Measurements from ENCODE around the gene KLB. TPM values are rescaled to one million over a fixed set of nuclear protein-coding genes. Genes with fewer than 3 reads are reported as not detected.
"Not testable (repeated sequence)": the region's sequence is repeated elsewhere in the genome, so short reads cannot be mapped to it uniquely, and the experiment has no call there.

The KLB gene
- total RNA-seq (0.10 TPM in 1 of 2 replicates, not detected in the other), polyA plus RNA-seq (0.01 and 0.09 TPM in 2 replicates), polyA minus RNA-seq (0.14 and 0.17 TPM in 2 replicates)
- total RNA-seq (2013), result 0.07 TPM

GRCh38 chr4:39406763-39407583 is at the start of gene KLB:
KLB (plus strand) TSS chr4:39406930; CDS start chr4:39406950, 20 bp downstream.
- CTCF ChIA-PET, result interaction anchor here (0.9 to 1.4 kb wide), 3 partner anchors 12 to 41 kb away, joined by 3 read pairs; partner anchors contain the start of gene RFC1
- Histone ChIP-seq H3K4me1 (ENCODE audit: control insufficient read depth in 2 of 2, insufficient read depth in 2 of 2, low read length in 2 of 2) (no peaks in the 10 kb centered on the region), H3K36me3 (replicated peaks in 1 of 2; ENCODE audit: control extremely low read depth in 1 of 2, control insufficient read depth in 1 of 2, extremely low read depth in 1 of 2, insufficient read depth in 2 of 2, low read length in 1 of 2) (no peaks in the 10 kb centered on the region), H3K79me2 (ENCODE audit: control insufficient read depth, insufficient read depth, low read length) (no peaks in the 10 kb centered on the region), H3K4me3 (ENCODE audit: control extremely low read depth in 1 of 5, extremely low read depth in 1 of 5, insufficient read depth in 1 of 5, low read depth in 2 of 5, low read length in 4 of 5) (no peak within 1 kb of the TSS), H2AFZ (ENCODE audit: insufficient read depth, low read depth, low read length, poor library complexity, severe bottlenecking) (no peak within 1 kb of the TSS), H3K9me3 (ENCODE audit: control extremely low read depth in 1 of 3, control insufficient read depth in 2 of 3, insufficient read depth in 1 of 3, low read length in 2 of 3) (no peaks in the 10 kb centered on the region), H3K27ac (ENCODE audit: low read length in 2 of 2) (no peak within 1 kb of the TSS), H3K9ac (ENCODE audit: low read length) (no peak within 1 kb of the TSS), H3K27me3 (replicated peaks in 1 of 4; ENCODE audit: control extremely low read depth in 1 of 4, control insufficient read depth in 3 of 4, insufficient read depth in 4 of 4, low read length in 3 of 4) (no peaks in the 10 kb centered on the region), H4K20me1 (ENCODE audit: control insufficient read depth, insufficient read depth, low read length, poor library complexity, severe bottlenecking) (no peaks in the 10 kb centered on the region), H3K4me2 (replicated peaks; ENCODE audit: low read depth, low read length, poor library complexity, severe bottlenecking) (no peak within 1 kb of the TSS)
- Mint-ChIP-seq H3K27ac (no peak within 1 kb of the TSS), H3K4me1 (no peaks in the 10 kb centered on the region), H3K27me3 (peaks cover 5% of the 10 kb centered on the region), H3K4me3 (no peak within 1 kb of the TSS), H3K9me3 (ENCODE audit: insufficient read depth) (no peaks in the 10 kb centered on the region)
- intact Hi-C loops (cut with micrococcal nuclease), result no loop called here
- POLR2A ChIA-PET, result no interaction called here
- WGBS (ENCODE audit: insufficient coverage), result no CpG with 5 or more reads among the region's 12 CpGs
- no peak for TF ChIP-seq CTCF (IDR thresholded peaks at IDR 0.05)
- DNase-seq, result no peak
- no peak for ATAC-seq (ENCODE audit: low read depth)

GRCh38 chr4:39357002-39357401 is 49.7 kb upstream of the KLB start:
- ATAC-seq (ENCODE audit: low read depth), result peak; percentile 47
- H3K4me3 ChIP-seq (ENCODE audit: control extremely low read depth in 1 of 5, extremely low read depth in 1 of 5, insufficient read depth in 1 of 5, low read depth in 2 of 5, low read length in 4 of 5), result peak overlapping the region in 1 of 5 experiments; percentile 13
- no peaks in the 10 kb centered on the region for H3K27me3 ChIP-seq (replicated peaks in 1 of 4; ENCODE audit: control extremely low read depth in 1 of 4, control insufficient read depth in 3 of 4, insufficient read depth in 4 of 4, low read length in 3 of 4)
- Mint-ChIP-seq H3K4me1 (peaks cover 68% of the 10 kb centered on the region), H3K27me3 (no peaks in the 10 kb centered on the region), H3K4me3 (peak overlapping the region; percentile 56), H3K9me3 (ENCODE audit: insufficient read depth) (no peaks in the 10 kb centered on the region), H3K27ac (peak overlapping the region; percentile 75)
- peak; percentile 62 for DNase-seq
- H3K4me1 ChIP-seq (ENCODE audit: control insufficient read depth in 2 of 2, insufficient read depth in 2 of 2, low read length in 2 of 2), result peaks cover 64 to 74% of the 10 kb centered on the region in 2 donors
- peaks cover 85% of the 10 kb centered on the region for H3K79me2 ChIP-seq (ENCODE audit: control insufficient read depth, insufficient read depth, low read length)
- TF ChIP-seq EZH2 (IDR thresholded peaks at IDR 0.05; ENCODE audit: borderline replicate concordance, insufficient read depth, low read depth, low read length, poor library complexity, severe bottlenecking) (no peak), CTCF (IDR thresholded peaks at IDR 0.05) (no peak)
- WGBS (ENCODE audit: insufficient coverage), result no CpG with 5 or more reads among the region's 1 CpG
- ChIA-PET CTCF (interaction anchor here (1.3 kb wide), 1 partner anchor 9 kb away, joined by 3 read pairs; the partner anchor contains the start of gene RFC1), POLR2A (interaction anchor here (0.6 kb wide), 1 partner anchor 692 kb away, joined by 3 read pairs; no protein-coding TSS in a partner anchor)
- no peaks in the 10 kb centered on the region for H3K9me3 ChIP-seq (ENCODE audit: control extremely low read depth in 1 of 3, control insufficient read depth in 2 of 3, insufficient read depth in 1 of 3, low read length in 2 of 3)
- H3K27ac ChIP-seq (ENCODE audit: low read length in 2 of 2), result peak overlapping the region; percentile 31 to 74
- intact Hi-C loops (cut with micrococcal nuclease), result loop anchor here (1.0 to 10.0 kb wide), 3 partner anchors 9 to 838 kb away; partner anchors contain the start of genes RFC1, RHOH and TMEM156
- H4K20me1 ChIP-seq (ENCODE audit: control insufficient read depth, insufficient read depth, low read length, poor library complexity, severe bottlenecking), result peaks cover 30% of the 10 kb centered on the region
- no peak overlapping the region for H3K9ac ChIP-seq (ENCODE audit: low read length)
- no peak overlapping the region for H2AFZ ChIP-seq (ENCODE audit: insufficient read depth, low read depth, low read length, poor library complexity, severe bottlenecking)
- H3K36me3 ChIP-seq (replicated peaks in 1 of 2; ENCODE audit: control extremely low read depth in 1 of 2, control insufficient read depth in 1 of 2, extremely low read depth in 1 of 2, insufficient read depth in 2 of 2, low read length in 1 of 2), result no peaks in the 10 kb centered on the region
- H3K4me2 ChIP-seq (replicated peaks; ENCODE audit: low read depth, low read length, poor library complexity, severe bottlenecking), result peak overlapping the region; percentile 63

GRCh38 chr4:39360611-39361010 is 46.1 kb upstream of the KLB start:
- H3K4me2 ChIP-seq (replicated peaks; ENCODE audit: low read depth, low read length, poor library complexity, severe bottlenecking), result peak overlapping the region; percentile 28

More at GRCh38 chr4:39360611-39361010, 46.1 kb upstream of the KLB start:
- Histone ChIP-seq H3K4me1 (ENCODE audit: control insufficient read depth in 2 of 2, insufficient read depth in 2 of 2, low read length in 2 of 2) (peaks cover 51 to 71% of the 10 kb centered on the region in 2 donors), H4K20me1 (ENCODE audit: control insufficient read depth, insufficient read depth, low read length, poor library complexity, severe bottlenecking) (peaks cover 30% of the 10 kb centered on the region), H3K79me2 (ENCODE audit: control insufficient read depth, insufficient read depth, low read length) (peaks cover 87% of the 10 kb centered on the region)
- H3K36me3 ChIP-seq (replicated peaks in 1 of 2; ENCODE audit: control extremely low read depth in 1 of 2, control insufficient read depth in 1 of 2, extremely low read depth in 1 of 2, insufficient read depth in 2 of 2, low read length in 1 of 2); H3K27me3 Mint-ChIP-seq; POLR2A ChIA-PET; H3K9ac ChIP-seq (ENCODE audit: low read length); H3K27ac ChIP-seq (ENCODE audit: low read length in 2 of 2); H3K9me3 ChIP-seq (ENCODE audit: control extremely low read depth in 1 of 3, control insufficient read depth in 2 of 3, insufficient read depth in 1 of 3, low read length in 2 of 3); H3K27me3 ChIP-seq (replicated peaks in 1 of 4; ENCODE audit: control extremely low read depth in 1 of 4, control insufficient read depth in 3 of 4, insufficient read depth in 4 of 4, low read length in 3 of 4); H3K9me3 Mint-ChIP-seq (ENCODE audit: insufficient read depth); H3K4me3 ChIP-seq (ENCODE audit: control extremely low read depth in 1 of 5, extremely low read depth in 1 of 5, insufficient read depth in 1 of 5, low read depth in 2 of 5, low read length in 4 of 5); H2AFZ ChIP-seq (ENCODE audit: insufficient read depth, low read depth, low read length, poor library complexity, severe bottlenecking); CTCF ChIA-PET: not testable (repeated sequence)
- DNase-seq (peak; percentile 67), ATAC-seq (ENCODE audit: low read depth) (peak; percentile 79)
- intact Hi-C loops (cut with micrococcal nuclease), result loop anchor here (10.0 kb wide), 3 partner anchors 274 to 694 kb away; partner anchors contain the start of genes N4BP2, SMIM14 and TLR1
- H3K4me3 Mint-ChIP-seq, result peak overlapping the region; percentile 66
- H3K4me1 Mint-ChIP-seq, result peaks cover 55% of the 10 kb centered on the region
- 13% methylated on average over 1 of the region's 4 CpGs for WGBS (ENCODE audit: insufficient coverage)
- H3K27ac Mint-ChIP-seq, result peak overlapping the region; percentile 70

Measured in B cell (primary cell).